GM12891 (cell line): ENCODE results near the gene PCK1.

Source experiments
- POLR2A ChIP-seq: IDR thresholded peaks from 2 replicates; pipeline ENCODE4 v1.6.1; 2011; ENCODE audit warnings: low read depth, low read length, control low read depth
- POLR2AphosphoS5 ChIP-seq: IDR thresholded peaks from 2 replicates; pipeline ENCODE4 v1.6.1; 2011; ENCODE audit warnings: low read depth, low read length, control low read depth
- SPI1 ChIP-seq: IDR thresholded peaks from 2 replicates; pipeline ENCODE4 v1.6.1; 2011; ENCODE audit warnings: low read depth, low read length, control low read depth
- TAF1 ChIP-seq: IDR thresholded peaks from 2 replicates; pipeline ENCODE4 v1.6.1; 2011; ENCODE audit warnings: low read depth, low read length, control low read depth

DNA sequence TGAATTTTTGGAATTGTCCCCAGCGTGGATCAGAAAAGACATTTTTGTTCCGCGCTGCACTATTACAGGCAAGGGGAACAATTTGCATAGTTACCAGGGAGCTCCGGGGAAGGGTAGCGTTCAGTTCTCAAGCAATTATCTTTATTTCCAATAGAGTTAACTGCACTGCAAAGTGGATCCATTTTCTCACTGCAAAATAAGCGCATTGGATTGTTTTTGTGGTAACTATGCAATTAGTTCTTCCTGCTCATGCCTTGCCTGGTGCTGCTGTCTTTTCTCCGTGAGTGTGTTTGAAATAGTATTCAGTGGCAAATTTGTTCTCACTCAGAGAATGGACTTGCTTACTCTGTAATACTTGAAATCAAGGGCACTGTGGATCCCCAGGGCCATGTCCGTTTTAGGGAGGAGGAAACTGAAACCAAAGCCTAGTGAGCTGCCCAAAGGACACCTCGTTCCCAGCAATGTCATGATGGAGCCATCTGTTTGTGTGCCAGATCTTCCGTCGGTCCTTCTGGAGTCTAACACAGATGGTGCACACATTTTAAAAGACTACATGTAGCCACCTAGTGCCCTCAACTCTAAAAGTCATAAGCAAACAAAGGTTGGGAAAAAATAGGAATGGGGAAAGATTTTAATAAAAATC lies 7.4 kb upstream of the PCK1 start:
- TF ChIP-seq POLR2A, result no peak
- no peak for TF ChIP-seq POLR2AphosphoS5
- TF ChIP-seq SPI1, result no peak
- no peak for TF ChIP-seq TAF1
